Ishikawa (cell line): ENCODE measurements around the gene PIWIL1.

ENCODE experiments used
- CEBPB ChIP-seq: IDR thresholded peaks from 2 replicates; pipeline ENCODE4 v1.6.1; 2012
- CREB1 ChIP-seq: IDR thresholded peaks from 2 replicates; pipeline ENCODE4 v1.6.1; 2012; ENCODE audit warnings: low read depth
- EP300 ChIP-seq: IDR thresholded peaks from 2 replicates; pipeline ENCODE4 v1.6.1; 2012; ENCODE audit warnings: borderline replicate concordance
- FOXM1 ChIP-seq: IDR thresholded peaks from 2 replicates; pipeline ENCODE4 v1.6.1; 2012; ENCODE audit warnings: low read depth, borderline replicate concordance
- NFIC ChIP-seq: IDR thresholded peaks from 2 replicates; pipeline ENCODE4 v1.6.1; 2012
- RAD21 ChIP-seq: IDR thresholded peaks from 2 replicates; pipeline ENCODE4 v1.6.1; 2012; ENCODE audit warnings: low read depth
- TAF1 ChIP-seq: IDR thresholded peaks from 2 replicates; pipeline ENCODE4 v1.6.1; 2012; ENCODE audit warnings: low read depth, mild to moderate bottlenecking
- TEAD4 ChIP-seq: IDR thresholded peaks from 2 replicates; pipeline ENCODE4 v1.6.1; 2012
- YY1 ChIP-seq: IDR thresholded peaks from 2 replicates; pipeline ENCODE4 v1.6.1; 2012; ENCODE audit warnings: low read depth
- ZBTB7A ChIP-seq: IDR thresholded peaks from 2 replicates; pipeline ENCODE4 v1.6.1; 2012; ENCODE audit warnings: low read depth
- TF ChIP-seq, protein P1 (sequence below): IDR thresholded peaks from 2 replicates; pipeline ENCODE4 v1.6.1; 2012
- TF ChIP-seq, protein P2 (sequence below): IDR thresholded peaks from 2 replicates; pipeline ENCODE4 v1.6.1; 2012; ENCODE audit warnings: low read depth, mild to moderate bottlenecking
- TF ChIP-seq, protein P3 (sequence below): IDR thresholded peaks from 2 replicates; pipeline ENCODE4 v1.6.1; 2012

DNA sequence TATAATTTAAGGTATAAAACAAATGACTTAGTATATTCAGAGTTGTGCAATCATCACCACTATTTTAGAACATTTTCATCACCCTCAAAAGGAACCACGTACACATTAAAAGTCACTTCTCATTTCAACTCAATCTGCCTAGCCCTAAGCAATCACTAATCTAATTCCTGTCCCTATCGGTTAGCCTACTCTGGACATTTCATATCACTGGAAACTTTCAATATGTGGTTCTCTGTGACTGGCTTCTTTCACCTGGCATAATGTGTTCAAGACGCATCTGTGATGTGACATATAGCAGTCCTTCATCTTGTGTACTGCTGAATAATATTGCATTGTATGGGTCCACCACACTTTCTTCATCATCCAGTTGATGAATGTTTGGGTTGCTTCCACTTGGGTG is 15.4 kb upstream of the PIWIL1 start:
- TF ChIP-seq, protein P1, sequence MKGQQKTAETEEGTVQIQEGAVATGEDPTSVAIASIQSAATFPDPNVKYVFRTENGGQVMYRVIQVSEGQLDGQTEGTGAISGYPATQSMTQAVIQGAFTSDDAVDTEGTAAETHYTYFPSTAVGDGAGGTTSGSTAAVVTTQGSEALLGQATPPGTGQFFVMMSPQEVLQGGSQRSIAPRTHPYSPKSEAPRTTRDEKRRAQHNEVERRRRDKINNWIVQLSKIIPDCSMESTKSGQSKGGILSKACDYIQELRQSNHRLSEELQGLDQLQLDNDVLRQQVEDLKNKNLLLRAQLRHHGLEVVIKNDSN, result no peak
- TF ChIP-seq CREB1 (no peak), YY1 (no peak), TAF1 (no peak), TEAD4 (no peak), EP300 (no peak), RAD21 (no peak), ZBTB7A (no peak), FOXM1 (no peak), NFIC (no peak), CEBPB (no peak)
- TF ChIP-seq, protein P2, sequence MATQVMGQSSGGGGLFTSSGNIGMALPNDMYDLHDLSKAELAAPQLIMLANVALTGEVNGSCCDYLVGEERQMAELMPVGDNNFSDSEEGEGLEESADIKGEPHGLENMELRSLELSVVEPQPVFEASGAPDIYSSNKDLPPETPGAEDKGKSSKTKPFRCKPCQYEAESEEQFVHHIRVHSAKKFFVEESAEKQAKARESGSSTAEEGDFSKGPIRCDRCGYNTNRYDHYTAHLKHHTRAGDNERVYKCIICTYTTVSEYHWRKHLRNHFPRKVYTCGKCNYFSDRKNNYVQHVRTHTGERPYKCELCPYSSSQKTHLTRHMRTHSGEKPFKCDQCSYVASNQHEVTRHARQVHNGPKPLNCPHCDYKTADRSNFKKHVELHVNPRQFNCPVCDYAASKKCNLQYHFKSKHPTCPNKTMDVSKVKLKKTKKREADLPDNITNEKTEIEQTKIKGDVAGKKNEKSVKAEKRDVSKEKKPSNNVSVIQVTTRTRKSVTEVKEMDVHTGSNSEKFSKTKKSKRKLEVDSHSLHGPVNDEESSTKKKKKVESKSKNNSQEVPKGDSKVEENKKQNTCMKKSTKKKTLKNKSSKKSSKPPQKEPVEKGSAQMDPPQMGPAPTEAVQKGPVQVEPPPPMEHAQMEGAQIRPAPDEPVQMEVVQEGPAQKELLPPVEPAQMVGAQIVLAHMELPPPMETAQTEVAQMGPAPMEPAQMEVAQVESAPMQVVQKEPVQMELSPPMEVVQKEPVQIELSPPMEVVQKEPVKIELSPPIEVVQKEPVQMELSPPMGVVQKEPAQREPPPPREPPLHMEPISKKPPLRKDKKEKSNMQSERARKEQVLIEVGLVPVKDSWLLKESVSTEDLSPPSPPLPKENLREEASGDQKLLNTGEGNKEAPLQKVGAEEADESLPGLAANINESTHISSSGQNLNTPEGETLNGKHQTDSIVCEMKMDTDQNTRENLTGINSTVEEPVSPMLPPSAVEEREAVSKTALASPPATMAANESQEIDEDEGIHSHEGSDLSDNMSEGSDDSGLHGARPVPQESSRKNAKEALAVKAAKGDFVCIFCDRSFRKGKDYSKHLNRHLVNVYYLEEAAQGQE, result no peak
- TF ChIP-seq, protein P3, sequence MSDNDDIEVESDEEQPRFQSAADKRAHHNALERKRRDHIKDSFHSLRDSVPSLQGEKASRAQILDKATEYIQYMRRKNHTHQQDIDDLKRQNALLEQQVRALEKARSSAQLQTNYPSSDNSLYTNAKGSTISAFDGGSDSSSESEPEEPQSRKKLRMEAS, result no peak
